Trophoblast cell (in vitro differentiated cells and primary cell): Measurements from ENCODE around the gene SEMA4D.

Experiments used
- DNase-seq, 2 donors: peaks; one replicate each; pipeline ENCODE4 v3.0.0-alpha.2; 2016
- H2AFZ ChIP-seq: 2 replicates; pipeline ENCODE4 v1.6.1; 2013; ENCODE audit warnings: low read length, moderate library complexity, mild to moderate bottlenecking; ENCODE audit not compliant: insufficient read depth, poor library complexity
- H2AK5ac ChIP-seq: 2 replicates; pipeline ENCODE4 v1.6.1; 2013; ENCODE audit warnings: mild to moderate bottlenecking, low read length
- H2BK120ac ChIP-seq: 2 replicates; pipeline ENCODE4 v1.6.1; 2013; ENCODE audit warnings: low read length, mild to moderate bottlenecking, moderate library complexity; ENCODE audit not compliant: insufficient read depth, poor library complexity
- H2BK12ac ChIP-seq: 2 replicates; pipeline ENCODE4 v1.6.1; 2013; ENCODE audit warnings: mild to moderate bottlenecking, low read length, moderate library complexity
- H2BK5ac ChIP-seq: 2 replicates; pipeline ENCODE4 v1.6.1; 2013; ENCODE audit warnings: low read length, low read depth, moderate library complexity, mild to moderate bottlenecking; ENCODE audit not compliant: poor library complexity
- H3K14ac ChIP-seq: 2 replicates; pipeline ENCODE4 v1.6.1; 2013; ENCODE audit warnings: mild to moderate bottlenecking, low read length
- H3K18ac ChIP-seq: 2 replicates; pipeline ENCODE4 v1.6.1; 2013; ENCODE audit warnings: mild to moderate bottlenecking, low read length
- H3K23ac ChIP-seq: 2 replicates; pipeline ENCODE4 v1.6.1; 2013; ENCODE audit warnings: low read length
- H3K27ac ChIP-seq: 2 replicates; pipeline ENCODE4 v1.5.1; 2013; ENCODE audit warnings: low read depth, mild to moderate bottlenecking, inconsistent platforms, low read length, moderate library complexity
- H3K27me3 ChIP-seq: 2 replicates; pipeline ENCODE4 v1.6.1; 2013; ENCODE audit warnings: inconsistent platforms, mild to moderate bottlenecking, low read length, moderate library complexity; ENCODE audit not compliant: insufficient read depth
- H3K36me3 ChIP-seq, 2 experiments: 1 replicate in 1 of 2; 2 replicates in 1 of 2; pipeline ENCODE4 v1.6.1; 2013; ENCODE audit warnings: low read length in 2 of 2, mild to moderate bottlenecking in 2 of 2, moderate library complexity in 1 of 2; ENCODE audit not compliant: insufficient read depth in 2 of 2, control insufficient read depth in 1 of 2
- H3K4ac ChIP-seq: 2 replicates; pipeline ENCODE4 v1.6.1; 2013; ENCODE audit warnings: low read depth, mild to moderate bottlenecking, low read length, moderate library complexity
- H3K4me1 ChIP-seq, 2 experiments: 1 replicate in 1 of 2; 2 replicates in 1 of 2; pipeline ENCODE4 v1.6.1; 2013; ENCODE audit warnings: low read length in 2 of 2, mild to moderate bottlenecking in 2 of 2, moderate library complexity in 1 of 2; ENCODE audit not compliant: insufficient read depth in 2 of 2, control insufficient read depth in 1 of 2
- H3K4me2 ChIP-seq: 2 replicates; pipeline ENCODE4 v1.6.1; 2013; ENCODE audit warnings: inconsistent platforms, mild to moderate bottlenecking, low read length, moderate library complexity
- H3K4me3 ChIP-seq: 2 replicates; pipeline ENCODE4 v1.5.1; 2013; ENCODE audit warnings: mild to moderate bottlenecking, low read depth, low read length, inconsistent platforms
- H3K79me1 ChIP-seq: one replicate; pipeline ENCODE4 v1.6.1; 2013; ENCODE audit warnings: low read length
- H3K79me2 ChIP-seq: 2 replicates; pipeline ENCODE4 v1.6.1; 2013; ENCODE audit warnings: low read length, mild to moderate bottlenecking; ENCODE audit not compliant: control insufficient read depth, insufficient read depth, poor library complexity
- H3K9ac ChIP-seq: 2 replicates; pipeline ENCODE4 v1.6.1; 2013; ENCODE audit warnings: mild to moderate bottlenecking, low read length
- H3K9me3 ChIP-seq: 2 replicates; pipeline ENCODE4 v1.6.1; 2013; ENCODE audit warnings: low read depth, mild to moderate bottlenecking, control low read depth, inconsistent platforms, low read length; ENCODE audit not compliant: insufficient read depth
- H4K12ac ChIP-seq: 2 replicates; pipeline ENCODE4 v1.6.1; 2013; ENCODE audit warnings: low read depth, mild to moderate bottlenecking, low read length, moderate library complexity
- H4K8ac ChIP-seq: 2 replicates; pipeline ENCODE4 v1.6.1; 2013; ENCODE audit warnings: low read depth, mild to moderate bottlenecking, low read length, moderate library complexity
- H4K91ac ChIP-seq: one replicate; pipeline ENCODE4 v1.6.1; 2013; ENCODE audit warnings: low read depth, mild to moderate bottlenecking, low read length, moderate library complexity
- WGBS: extraction: QIAGEN DNeasy Blood & Tissue Kit; methylation state at CpG from one replicate; pipeline ENCODE4 v1.1.7; 2013; ENCODE audit warnings: missing lambda C conversion rate; ENCODE audit not compliant: insufficient read length, insufficient coverage; ENCODE audit errors: extremely low coverage; 5-methylcytosine and 5-hydroxymethylcytosine counted together

SEMA4D gene

DNA sequence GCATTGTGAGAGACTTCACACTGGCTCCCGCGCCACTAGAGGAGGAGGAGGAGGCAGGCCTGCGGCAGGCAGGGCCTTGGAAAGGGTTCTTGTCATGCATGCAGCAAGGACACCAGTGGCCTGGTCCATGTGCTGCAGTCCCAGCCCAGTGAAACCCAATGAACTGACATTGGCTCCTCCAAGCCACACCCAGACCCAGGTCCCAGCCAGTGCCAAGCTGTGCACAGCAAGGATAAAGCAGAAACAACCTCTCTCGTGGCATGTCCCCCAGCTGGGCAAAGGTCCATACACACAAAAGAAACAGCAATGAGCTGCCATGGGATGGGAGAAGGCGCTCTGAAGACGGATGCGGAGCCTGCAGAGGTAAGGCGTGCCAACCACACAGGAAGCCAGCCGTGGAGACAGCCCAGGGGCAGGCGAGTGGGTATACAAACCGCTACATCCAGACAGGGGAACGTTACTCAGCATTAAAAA, 89.2 kb downstream of the SEMA4D start:
- H3K27me3 ChIP-seq: no peaks in the 10 kb centered on the region
- no peak overlapping the region for H2AK5ac ChIP-seq
- no peak overlapping the region for H2BK5ac ChIP-seq
- H3K4me3 ChIP-seq: no peak overlapping the region
- no peak overlapping the region for H2BK12ac ChIP-seq
- no peak overlapping the region for H2AFZ ChIP-seq
- H3K9ac ChIP-seq: no peak overlapping the region
- H3K9me3 ChIP-seq: no peaks in the 10 kb centered on the region
- H3K36me3 ChIP-seq: no peaks in the 10 kb centered on the region
- no peak for DNase-seq
- H4K91ac ChIP-seq: no peak overlapping the region
- H3K79me1 ChIP-seq: no peaks in the 10 kb centered on the region
- H3K18ac ChIP-seq: no peak overlapping the region
- no peak overlapping the region for H2BK120ac ChIP-seq
- H4K8ac ChIP-seq: no peak overlapping the region
- H3K4me1 ChIP-seq: peaks cover 0 to 2% of the 10 kb centered on the region in 2 experiments
- H3K14ac ChIP-seq: no peak overlapping the region
- no peak overlapping the region for H3K23ac ChIP-seq
- no peak overlapping the region for H3K27ac ChIP-seq
- no peak overlapping the region for H4K12ac ChIP-seq
- no peaks in the 10 kb centered on the region for H3K79me2 ChIP-seq
- H3K4me2 ChIP-seq: no peak overlapping the region
- no peak overlapping the region for H3K4ac ChIP-seq
- no CpG with 5 or more reads among the region's 12 CpGs for WGBS

DNA sequence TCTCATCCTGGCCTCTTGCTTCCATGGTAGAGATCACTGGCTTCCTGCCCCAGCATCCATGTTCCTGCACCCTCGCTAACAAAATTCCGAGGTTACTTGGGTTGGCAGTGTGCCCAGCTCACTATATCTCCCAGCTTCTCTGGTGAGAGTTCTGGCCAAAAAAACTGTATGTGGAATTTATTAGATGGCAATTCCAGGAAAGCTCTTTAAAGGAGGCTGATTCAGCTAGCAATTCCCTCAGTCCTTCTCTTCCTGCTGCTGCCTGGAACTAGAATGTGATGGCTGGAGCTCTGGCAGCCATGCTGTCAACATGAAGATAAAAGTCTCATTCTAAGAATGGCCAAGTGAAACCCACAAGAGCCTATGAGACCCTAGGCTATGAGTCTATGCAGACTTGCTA, 90.8 kb downstream of the SEMA4D start:
- no CpG with 5 or more reads among the region's 2 CpGs for WGBS
- H2BK5ac ChIP-seq: no peak overlapping the region
- no peak overlapping the region for H3K18ac ChIP-seq

DNA sequence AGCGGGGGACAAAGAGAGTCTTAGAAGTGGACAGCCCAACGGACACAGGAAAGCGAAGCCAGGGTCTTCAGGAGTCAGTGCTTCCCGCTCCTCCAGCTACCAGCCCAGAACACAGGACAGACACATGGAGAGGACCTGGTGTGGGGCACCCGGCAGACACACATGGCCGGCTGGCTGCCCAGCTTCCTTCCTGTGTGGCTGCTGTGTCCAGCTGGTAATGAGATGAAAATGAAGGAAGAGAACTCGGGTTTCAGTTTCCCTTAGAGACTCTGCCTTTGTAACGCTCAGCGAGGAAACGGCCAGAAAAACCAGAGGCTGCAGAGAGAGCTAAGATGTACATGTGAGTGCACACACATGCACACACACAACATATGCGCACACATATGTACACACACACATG, 92.1 kb downstream of the SEMA4D start:
- Histone ChIP-seq H3K36me3 (no peaks in the 10 kb centered on the region), H2BK5ac (no peak overlapping the region), H3K9ac (no peak overlapping the region), H3K14ac (no peak overlapping the region), H3K4me3 (no peak overlapping the region), H2AK5ac (no peak overlapping the region), H3K27me3 (no peaks in the 10 kb centered on the region), H3K4ac (no peak overlapping the region), H2BK12ac (no peak overlapping the region), H4K91ac (no peak overlapping the region), H3K18ac (no peak overlapping the region), H3K23ac (no peak overlapping the region), H3K79me1 (no peaks in the 10 kb centered on the region), H3K79me2 (no peaks in the 10 kb centered on the region), H2BK120ac (no peak overlapping the region), H3K4me2 (no peak overlapping the region), H4K8ac (no peak overlapping the region), H4K12ac (no peak overlapping the region), H3K4me1 (peaks cover 0 to 2% of the 10 kb centered on the region in 2 experiments), H2AFZ (no peak overlapping the region), H3K9me3 (peaks cover 3% of the 10 kb centered on the region), H3K27ac (no peak overlapping the region)
- no peak for DNase-seq
- no CpG with 5 or more reads among the region's 11 CpGs for WGBS

More for the DNA sequence above, 90.8 kb downstream of the SEMA4D start:
- no peak overlapping the region for H3K23ac ChIP-seq
- H2AK5ac ChIP-seq: no peak overlapping the region
- H3K79me1 ChIP-seq: no peaks in the 10 kb centered on the region
- H3K27me3 ChIP-seq: no peaks in the 10 kb centered on the region
- H3K14ac ChIP-seq: no peak overlapping the region
- H3K79me2 ChIP-seq: no peaks in the 10 kb centered on the region
- H4K12ac ChIP-seq: no peak overlapping the region
- no peak overlapping the region for H4K91ac ChIP-seq
- no peak overlapping the region for H2AFZ ChIP-seq
- H2BK12ac ChIP-seq: no peak overlapping the region
- H4K8ac ChIP-seq: no peak overlapping the region
- peaks cover 0 to 2% of the 10 kb centered on the region in 2 experiments for H3K4me1 ChIP-seq
- peaks cover 3% of the 10 kb centered on the region for H3K9me3 ChIP-seq
- no peak overlapping the region for H3K4ac ChIP-seq
- H3K36me3 ChIP-seq: no peaks in the 10 kb centered on the region
- H2BK120ac ChIP-seq: no peak overlapping the region
- no peak overlapping the region for H3K4me2 ChIP-seq
- H3K27ac ChIP-seq: no peak overlapping the region
- H3K9ac ChIP-seq: no peak overlapping the region
- DNase-seq: no peak
- no peak overlapping the region for H3K4me3 ChIP-seq

DNA sequence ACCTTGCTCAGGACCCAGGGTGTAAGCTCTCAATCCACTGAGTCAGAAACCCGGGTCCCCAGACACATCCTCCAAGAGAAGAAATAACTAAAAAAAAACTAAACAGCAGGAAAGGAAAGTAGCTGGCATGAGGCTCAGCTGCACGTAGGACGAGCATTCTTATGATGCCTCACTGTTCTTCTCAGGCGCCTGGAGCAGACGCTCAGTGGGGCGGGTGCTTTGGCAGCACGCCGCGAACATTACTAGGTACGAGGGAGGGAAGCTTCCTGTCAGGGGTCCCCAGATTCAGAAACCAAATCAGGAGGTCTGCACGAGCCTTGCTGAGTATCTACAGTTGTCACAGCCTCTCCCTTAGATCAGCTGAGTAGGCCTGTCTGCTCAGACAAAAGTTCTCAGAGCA, 93.8 kb downstream of the SEMA4D start:
- no peak overlapping the region for H3K23ac ChIP-seq
- H2BK5ac ChIP-seq: no peak overlapping the region
- no peak overlapping the region for H2BK120ac ChIP-seq
- H4K8ac ChIP-seq: no peak overlapping the region
- H3K4ac ChIP-seq: no peak overlapping the region
- H3K4me2 ChIP-seq: no peak overlapping the region
- DNase-seq: no peak
- no peak overlapping the region for H4K91ac ChIP-seq
- no peak overlapping the region for H3K4me3 ChIP-seq
- H3K9ac ChIP-seq: no peak overlapping the region
- no peak overlapping the region for H3K18ac ChIP-seq
- no peak overlapping the region for H4K12ac ChIP-seq
- no peaks in the 10 kb centered on the region for H3K27me3 ChIP-seq
- no peak overlapping the region for H2AK5ac ChIP-seq
- no peaks in the 10 kb centered on the region for H3K79me2 ChIP-seq
- no peak overlapping the region for H3K27ac ChIP-seq
- H2BK12ac ChIP-seq: no peak overlapping the region
- peaks cover 0 to 2% of the 10 kb centered on the region in 2 experiments for H3K4me1 ChIP-seq
- H3K9me3 ChIP-seq: peaks cover 3% of the 10 kb centered on the region
- no CpG with 5 or more reads among the region's 11 CpGs for WGBS
- H3K36me3 ChIP-seq: no peaks in the 10 kb centered on the region
- H3K14ac ChIP-seq: no peak overlapping the region
- H3K79me1 ChIP-seq: no peaks in the 10 kb centered on the region
- H2AFZ ChIP-seq: no peak overlapping the region
